Smooth muscle cell of the brain vasculature (primary cell): ENCODE data around the gene CDX1.

Experiments used
- DNase-seq: peaks from one replicate; pipeline ENCODE4 v3.0.0-alpha.2; 2012; ENCODE audit warnings: low read depth, low spot score

The CDX1 gene

GRCh38 chr5:150166650-150167511 is at the start of gene CDX1:
Gene CDX1 (plus strand): TSS chr5:150166778. CDS start chr5:150166877, 99 bp downstream.
- no peak for DNase-seq

GRCh38 chr5:150117945-150118560 is 48.5 kb upstream of the CDX1 start:
- DNase-seq: no peak

- no peak for DNase-seq
Measured at GRCh38 chr5:150118561-150119229, 47.9 kb upstream of the CDX1 start.

GRCh38 chr5:150119421-150120061 is 47.0 kb upstream of the CDX1 start:
- no peak for DNase-seq

- no peak for DNase-seq
Measured at GRCh38 chr5:150120062-150120441, 46.5 kb upstream of the CDX1 start.

- no peak for DNase-seq
Measured at GRCh38 chr5:150120617-150121447, 45.7 kb upstream of the CDX1 start.

- DNase-seq: no peak
Measured at GRCh38 chr5:150121448-150122157, 45.0 kb upstream of the CDX1 start.

GRCh38 chr5:150122158-150122510 is 44.4 kb upstream of the CDX1 start:
- no peak for DNase-seq

GRCh38 chr5:150122536-150123481 is 43.8 kb upstream of the CDX1 start:
- DNase-seq: no peak

GRCh38 chr5:150123542-150123941 is 43.0 kb upstream of the CDX1 start:
- DNase-seq: no peak

GRCh38 chr5:150124111-150124557 is 42.4 kb upstream of the CDX1 start:
- DNase-seq: no peak

GRCh38 chr5:150124596-150124995 is 42.0 kb upstream of the CDX1 start:
- DNase-seq: no peak

- no peak for DNase-seq
Measured at GRCh38 chr5:150125334-150125733, 41.2 kb upstream of the CDX1 start.

- no peak for DNase-seq
Measured at GRCh38 chr5:150126199-150126920, 40.2 kb upstream of the CDX1 start.

- DNase-seq: no peak
Measured at GRCh38 chr5:150126921-150127265, 39.7 kb upstream of the CDX1 start.

GRCh38 chr5:150129454-150129812 is 37.1 kb upstream of the CDX1 start:
- no peak for DNase-seq

GRCh38 chr5:150129813-150130492 is 36.6 kb upstream of the CDX1 start:
- no peak for DNase-seq

GRCh38 chr5:150130493-150130922 is 36.1 kb upstream of the CDX1 start:
- DNase-seq: no peak
